SU-DHL-6 (cell line): Measurements from ENCODE around the gene OR10A2.

ENCODE experiments used
- H2AFZ ChIP-seq: fragments of 200-600 bp; sonication (generic); 2 replicates; pipeline ENCODE4 v1.6.1; 2014; ENCODE audit warnings: low read depth, mild to moderate bottlenecking, moderate library complexity, mixed read lengths, antibody characterized with exemption, low read length; ENCODE audit not compliant: severe bottlenecking
- H3F3A ChIP-seq: fragments of 200-600 bp; shearing (Covaris generic); 2 replicates; pipeline ENCODE4 v1.6.0; 2016; ENCODE audit warnings: antibody characterized with exemption, mild to moderate bottlenecking; ENCODE audit not compliant: insufficient read depth
- H3K27ac ChIP-seq: fragments of 200-600 bp; sonication (generic); 2 replicates; pipeline ENCODE4 v1.5.1; 2016; ENCODE audit warnings: low read depth, mild to moderate bottlenecking, low read length, moderate library complexity, mixed read lengths
- H3K27me3 ChIP-seq: fragments of 200-600 bp; sonication (generic), shearing (Covaris generic); 2 replicates; pipeline ENCODE4 v1.6.0; 2014; ENCODE audit warnings: mild to moderate bottlenecking, low read length
- H3K36me3 ChIP-seq: fragments of 200-600 bp; sonication (generic); 2 replicates; pipeline ENCODE4 v1.6.1; 2014; ENCODE audit warnings: mild to moderate bottlenecking, low read length, mixed read lengths
- H3K4me2 ChIP-seq: fragments of 300-600, 200-600 bp; shearing (Covaris generic), sonication (generic); 2 replicates; pipeline ENCODE4 v1.6.0; 2014; ENCODE audit warnings: low read length, low read depth, mild to moderate bottlenecking; ENCODE audit not compliant: poor library complexity, severe bottlenecking
- H3K4me3 ChIP-seq: fragments of 200-600 bp; sonication (generic); 2 replicates; pipeline ENCODE4 v1.5.1; 2014; ENCODE audit warnings: antibody characterized with exemption, low read length, mild to moderate bottlenecking, mixed read lengths; ENCODE audit not compliant: insufficient read depth, poor library complexity, severe bottlenecking
- H3K79me2 ChIP-seq: fragments of 200-600 bp; sonication (generic); 2 replicates; pipeline ENCODE4 v1.6.1; 2014; ENCODE audit warnings: mild to moderate bottlenecking, low read length, moderate library complexity; ENCODE audit not compliant: insufficient read depth
- H3K9ac ChIP-seq: fragments of 200-600 bp; sonication (generic); 2 replicates; pipeline ENCODE4 v1.7.0; 2014; ENCODE audit warnings: mild to moderate bottlenecking, low read length
- H3K9me2 ChIP-seq: fragments of 200-600 bp; sonication (generic); replicated peaks from 2 replicates; pipeline ENCODE4 v1.6.1; 2014; ENCODE audit warnings: low read length; ENCODE audit not compliant: insufficient read depth
- H3K9me3 ChIP-seq: fragments of 200-600 bp; sonication (generic); 2 replicates; pipeline ENCODE4 v1.6.1; 2014; ENCODE audit warnings: low read length, mixed read lengths; ENCODE audit not compliant: insufficient read depth
- H4K20me1 ChIP-seq: fragments of 200-600 bp; sonication (generic); 2 replicates; pipeline ENCODE4 v1.6.1; 2014; ENCODE audit warnings: low read depth, mild to moderate bottlenecking, antibody characterized with exemption, low read length, moderate library complexity, mixed read lengths
- CTCF ChIP-seq: fragments of 200-600 bp; sonication (generic); IDR thresholded peaks from one replicate; pipeline ENCODE4 v1.5.1; 2017; ENCODE audit warnings: antibody characterized with exemption, mild to moderate bottlenecking, low read length, moderate library complexity; ENCODE audit not compliant: insufficient read depth, poor library complexity, severe bottlenecking
- EZH2phosphoT487 ChIP-seq: fragments of 200-600 bp; sonication (generic), shearing (Covaris generic); conservative IDR thresholded peaks from 2 replicates; pipeline ENCODE4 v1.6.1; 2018; ENCODE audit warnings: mild to moderate bottlenecking, antibody characterized with exemption, low read length, moderate library complexity, mixed read lengths

The OR10A2 gene

DNA sequence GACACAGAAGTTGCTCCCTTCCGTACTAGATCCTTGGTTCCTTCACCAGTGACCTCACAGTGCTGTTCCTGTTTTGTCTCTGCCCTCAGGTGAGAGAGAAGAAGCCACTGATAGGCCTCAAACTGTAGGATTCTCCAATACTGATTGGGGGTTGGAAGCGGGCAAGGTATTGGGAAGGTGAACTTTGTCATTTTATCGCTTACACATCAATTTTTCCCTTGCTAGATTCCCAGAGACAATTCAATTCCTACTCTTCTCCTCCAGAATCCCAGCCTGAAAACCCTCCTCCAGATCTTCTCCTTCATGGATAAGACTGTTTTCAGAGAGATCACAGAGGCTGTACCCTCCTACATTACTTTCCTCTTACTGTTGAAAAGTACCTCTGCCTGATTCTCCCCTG lies 48.5 kb downstream of the OR10A2 start:
- H3K27ac ChIP-seq = no peak overlapping the region
- TF ChIP-seq CTCF (no peak), EZH2phosphoT487 (no peak)
- H3F3A ChIP-seq = no peaks in the 10 kb centered on the region
- no peak overlapping the region for H3K9ac ChIP-seq
- H3K4me2 ChIP-seq = no peak overlapping the region
- H3K4me3 ChIP-seq = no peak overlapping the region
- no peaks in the 10 kb centered on the region for H3K27me3 ChIP-seq
- H2AFZ ChIP-seq = no peak overlapping the region
- H3K79me2 ChIP-seq = no peaks in the 10 kb centered on the region
- H3K9me2 ChIP-seq = no peaks in the 10 kb centered on the region
- H3K9me3 ChIP-seq = no peaks in the 10 kb centered on the region
- H4K20me1 ChIP-seq = no peaks in the 10 kb centered on the region
- no peaks in the 10 kb centered on the region for H3K36me3 ChIP-seq

DNA sequence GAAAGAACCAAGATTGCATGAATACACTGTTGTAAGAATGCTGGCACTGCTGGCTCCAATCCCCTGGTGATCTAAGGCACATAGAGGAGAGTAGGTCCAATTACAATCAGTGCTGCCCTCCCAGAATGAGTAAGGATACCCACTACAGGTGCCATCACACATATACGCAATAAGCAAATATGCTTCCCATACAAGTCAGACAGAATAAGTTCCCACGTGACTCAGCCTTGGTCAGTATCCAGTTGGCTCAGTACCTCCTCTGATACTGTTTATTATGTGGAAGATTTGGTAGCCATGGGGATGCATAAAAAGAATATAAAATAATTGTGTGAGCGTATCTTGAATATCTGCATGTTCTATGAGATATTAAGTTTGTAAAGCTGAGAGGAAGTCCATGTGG lies 49.1 kb downstream of the OR10A2 start:
- Histone ChIP-seq H3K79me2 (no peaks in the 10 kb centered on the region), H3K9me3 (no peaks in the 10 kb centered on the region), H3K4me2 (no peak overlapping the region), H3F3A (no peaks in the 10 kb centered on the region), H3K9me2 (no peaks in the 10 kb centered on the region), H3K27me3 (no peaks in the 10 kb centered on the region), H3K4me3 (no peak overlapping the region), H3K36me3 (no peaks in the 10 kb centered on the region), H3K9ac (no peak overlapping the region), H2AFZ (no peak overlapping the region), H3K27ac (no peak overlapping the region), H4K20me1 (no peaks in the 10 kb centered on the region)
- TF ChIP-seq EZH2phosphoT487 = no peak
- TF ChIP-seq CTCF = no peak

- H3K79me2 ChIP-seq = no peaks in the 10 kb centered on the region
- no peak overlapping the region for H3K9ac ChIP-seq
- no peaks in the 10 kb centered on the region for H3F3A ChIP-seq
- H3K9me2 ChIP-seq = no peaks in the 10 kb centered on the region
- no peaks in the 10 kb centered on the region for H3K9me3 ChIP-seq
- TF ChIP-seq EZH2phosphoT487 (no peak), CTCF (no peak)
- H4K20me1 ChIP-seq = no peaks in the 10 kb centered on the region
- no peak overlapping the region for H3K4me3 ChIP-seq
- H3K36me3 ChIP-seq = no peaks in the 10 kb centered on the region
- no peak overlapping the region for H3K27ac ChIP-seq
- no peaks in the 10 kb centered on the region for H3K27me3 ChIP-seq
- no peak overlapping the region for H3K4me2 ChIP-seq
- H2AFZ ChIP-seq = no peak overlapping the region
Measured at GRCh38 chr11:6919698-6920097, 56.8 kb downstream of the OR10A2 start.

DNA sequence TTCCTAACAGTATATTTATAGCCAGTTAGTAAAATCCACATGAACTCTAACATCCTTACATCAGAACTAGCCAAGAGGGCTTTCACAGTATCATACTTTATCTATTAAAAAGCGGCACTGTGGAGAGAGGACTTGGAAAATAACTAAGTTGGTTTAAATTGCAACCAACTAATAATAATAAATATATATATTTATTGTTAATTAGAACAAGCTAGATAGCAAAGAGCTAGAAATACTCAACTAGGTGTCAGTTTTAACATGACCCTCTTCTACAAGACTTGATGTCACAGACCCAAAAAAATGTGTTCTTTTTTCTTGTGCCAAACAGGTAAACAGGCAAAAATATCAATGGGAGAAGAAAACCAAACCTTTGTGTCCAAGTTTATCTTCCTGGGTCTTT lies 57.8 kb downstream of the OR10A2 start, which contains the start of gene OR2D3:
Gene OR2D3 (plus strand): TSS at position 301 of the 400 bp plus-strand sequence. CDS start 0 bp downstream, at position 301.
- no peaks in the 10 kb centered on the region for H4K20me1 ChIP-seq
- no peak within 1 kb of the TSS for H3K4me2 ChIP-seq
- no peak within 1 kb of the TSS for H3K4me3 ChIP-seq
- H3F3A ChIP-seq = no peaks in the 10 kb centered on the region
- H3K79me2 ChIP-seq = no peaks in the 10 kb centered on the region
- TF ChIP-seq EZH2phosphoT487 (no peak), CTCF (no peak)
- H2AFZ ChIP-seq = no peak within 1 kb of the TSS
- no peak within 1 kb of the TSS for H3K9ac ChIP-seq
- no peaks in the 10 kb centered on the region for H3K36me3 ChIP-seq
- H3K27ac ChIP-seq = no peak within 1 kb of the TSS
- no peaks in the 10 kb centered on the region for H3K9me3 ChIP-seq
- no peaks in the 10 kb centered on the region for H3K27me3 ChIP-seq
- no peaks in the 10 kb centered on the region for H3K9me2 ChIP-seq
